K562 (cell line): ENCODE results near the gene CNGA3. TPM values are rescaled to one million over a fixed set of nuclear protein-coding genes. Genes with fewer than 3 reads are reported as not detected.

Experiments
- ATAC-seq: fragments of 200-7000 bp; cut with Tn5 transposase; 3 replicates; pipeline ENCODE4 v1.9.1; 2020; ENCODE audit warnings: moderate library complexity
- BruUV-seq: library from RNA; stranded (reverse); fragments of 400-500 nt; replicated peaks from 2 replicates; lab custom pipeline; 2021; lab: Mats Ljungman, UMichigan
- CTCF ChIA-PET: fragments of 300-600 bp; formaldehyde crosslinking; extraction: SDS; loops from one replicate; lab custom pipeline; 2021; ENCODE audit warnings: low intra/inter-chr PET ratio; lab: Yijun Ruan, JAX
- POLR2A ChIA-PET: fragments of 300-600, 350-650 bp; sonication (Branson Sonifier 250); formaldehyde crosslinking; extraction: SDS; loops from one replicate; lab custom pipeline; 2021; ENCODE audit warnings: antibody characterized with exemption, inconsistent platforms; lab: Yijun Ruan, JAX
- DNase-seq, 4 experiments: peaks; one replicate each; pipeline versions ENCODE4 v3.0.0 to v3.0.0-alpha.2; 2011 to 2018; ENCODE audit warnings: low spot score in 3 of 4, mixed read lengths in 3 of 4; ENCODE audit errors: extremely low read depth in 1 of 4
- FAIRE-seq: peaks from 2 replicates; lab custom pipeline; 2011; peaks lifted over from hg19 to GRCh38; lab: Jason Lieb, UNC
- H2AFZ ChIP-seq: 2 replicates; pipeline ENCODE4 v1.6.0; 2011; ENCODE audit warnings: low read depth, low read length, control low read depth, inconsistent platforms
- H3K27ac ChIP-seq: fragments of 200-600 bp; 3 replicates; pipeline ENCODE4 v1.8.0; 2011; ENCODE audit warnings: low read depth, mild to moderate bottlenecking, control low read depth, inconsistent platforms, low read length, moderate library complexity, mixed read lengths; ENCODE audit errors: extremely low read depth
- H3K27me3 ChIP-seq, 2 experiments: fragments of 300-600 bp in 1 of 2; 2 replicates in 1 of 2; 3 replicates in 1 of 2; pipeline versions ENCODE4 v1.6.0 to v1.8.0; 2011; ENCODE audit warnings: inconsistent platforms in 2 of 2, low read length in 2 of 2, mild to moderate bottlenecking in 1 of 2, mixed read lengths in 1 of 2, moderate library complexity in 1 of 2; ENCODE audit not compliant: control insufficient read depth in 2 of 2, insufficient read depth in 2 of 2
- H3K36me3 ChIP-seq: fragments of 300-600 bp; 3 replicates; pipeline ENCODE4 v1.8.0; 2011; ENCODE audit warnings: mild to moderate bottlenecking, low read length, inconsistent platforms; ENCODE audit not compliant: control insufficient read depth, insufficient read depth
- H3K4me1 ChIP-seq, 2 experiments: fragments of 200-600 bp in 1 of 2; replicated peaks in 1 of 2; 2 replicates in 1 of 2; 3 replicates in 1 of 2; pipeline versions ENCODE4 v1.5.1 to v1.8.0; 2011; ENCODE audit warnings: inconsistent platforms in 2 of 2, low read length in 2 of 2, mild to moderate bottlenecking in 1 of 2, mixed read lengths in 1 of 2, moderate library complexity in 1 of 2; ENCODE audit not compliant: control insufficient read depth in 2 of 2, insufficient read depth in 2 of 2
- H3K4me2 ChIP-seq: 2 replicates; pipeline ENCODE4 v1.6.1; 2011; ENCODE audit warnings: low read length, control low read depth, inconsistent platforms, mixed read lengths; ENCODE audit not compliant: insufficient read depth
- H3K4me3 ChIP-seq: fragments of 200-600 bp; sonication (generic), shearing (Covaris generic); 2 replicates; pipeline ENCODE4 v1.5.1; 2016; ENCODE audit warnings: control low read depth, inconsistent platforms
- H3K79me2 ChIP-seq: fragments of 200-600 bp; 3 replicates; pipeline ENCODE4 v1.8.0; 2011; ENCODE audit warnings: low read length, inconsistent platforms; ENCODE audit not compliant: control insufficient read depth, insufficient read depth
- H3K9ac ChIP-seq, 2 experiments: 2 replicates each; pipeline versions ENCODE4 v1.6.0 to v1.6.1; 2011; ENCODE audit warnings: low read depth in 2 of 2, low read length in 2 of 2, control low read depth in 1 of 2, inconsistent platforms in 1 of 2, mild to moderate bottlenecking in 1 of 2, mixed read lengths in 1 of 2; ENCODE audit not compliant: insufficient read depth in 1 of 2
- H3K9me1 ChIP-seq: one replicate; pipeline ENCODE4 v1.6.0; 2011; ENCODE audit warnings: inconsistent platforms, mild to moderate bottlenecking, low read length, moderate library complexity; ENCODE audit not compliant: control insufficient read depth, insufficient read depth
- H3K9me3 ChIP-seq: replicated peaks from 2 replicates; pipeline ENCODE4 v1.5.1; 2011; ENCODE audit warnings: low read depth, low read length, inconsistent platforms; ENCODE audit not compliant: control insufficient read depth, insufficient read depth
- H4K20me1 ChIP-seq: replicated peaks from 2 replicates; pipeline ENCODE4 v1.6.1; 2011; ENCODE audit warnings: low read length, inconsistent platforms, mixed read lengths; ENCODE audit not compliant: control insufficient read depth, insufficient read depth
- CBFA2T3 ChIP-seq: fragments of 450-650 bp; IDR thresholded peaks from 2 replicates; pipeline ENCODE4 v1.6.1; 2017
- HSF4 ChIP-seq: fragments of 250-450 bp; sonication (Bioruptor Pico); IDR thresholded peaks from 2 replicates; pipeline ENCODE4 v2.1.2; 2022; ENCODE audit warnings: mild to moderate bottlenecking, moderate library complexity, borderline replicate concordance
- MBD2 ChIP-seq: sonication (generic); IDR thresholded peaks from 2 replicates; pipeline ENCODE4 v1.6.1; 2016; ENCODE audit warnings: low read depth, borderline replicate concordance
- NCOA6 ChIP-seq: fragments of 450-650 bp; IDR thresholded peaks from 2 replicates; pipeline ENCODE4 v1.6.1; 2017; ENCODE audit warnings: mild to moderate bottlenecking
- NFE2L1 ChIP-seq: fragments of 450-650 bp; IDR thresholded peaks from 2 replicates; pipeline ENCODE4 v1.6.1; 2016; ENCODE audit warnings: missing genetic modification characterization, low read depth, mild to moderate bottlenecking, missing compliant biosample characterization, moderate library complexity, borderline replicate concordance
- SMAD2 ChIP-seq: fragments of 150-350 bp; IDR thresholded peaks from 2 replicates; pipeline ENCODE4 v1.6.1; 2014; ENCODE audit warnings: low read depth, mild to moderate bottlenecking, low read length
- ZFP36 ChIP-seq: fragments of 150-350 bp; IDR thresholded peaks from 2 replicates; pipeline ENCODE4 v1.6.1; 2018; ENCODE audit warnings: low read length, low read depth; ENCODE audit not compliant: partially characterized antibody
- ZNF444 ChIP-seq: fragments of 250-450 bp; sonication (Bioruptor Pico); IDR thresholded peaks from 2 replicates; pipeline ENCODE4 v1.4.0; 2020; ENCODE audit warnings: mild to moderate bottlenecking, moderate library complexity
- ZNF586 ChIP-seq: fragments of 450-650 bp; formaldehyde crosslinking; conservative IDR thresholded peaks from 2 replicates; pipeline ENCODE4 v1.4.0; 2020; ENCODE audit warnings: mild to moderate bottlenecking, moderate library complexity
- WGBS: fragments of 100-300 bp; shearing (Covaris generic); methylation state at CpG from one replicate; pipeline ENCODE4 v1.1.6; 2016; ENCODE audit warnings: low coverage, mixed read lengths; ENCODE audit not compliant: insufficient coverage; ENCODE audit errors: missing lambda C conversion rate; 5-methylcytosine and 5-hydroxymethylcytosine counted together
- in situ Hi-C: fragments of 300-500 bp; cut with MboI; formaldehyde crosslinking; loops from 4 replicates; pipeline ENCODE4 v1.15.0; 2018; ENCODE audit warnings: inconsistent platforms, mixed read lengths
- intact Hi-C: fragments of 100-400 bp; cut with micrococcal nuclease; formaldehyde crosslinking; loops from 2 replicates; pipeline ENCODE4 v1.14.2; 2022
- polyA plus RNA-seq, 8 experiments: library from polyadenylated mRNA; depleted of rRNA in 4 of 8; stranded (reverse) in 5 of 8; unstranded in 3 of 8; fragments of >200 nt; fragmentation: Nextera tagmentation in 2 of 8; fragmentation: Illumina TruSeq in 1 of 8; extraction: Ambion mirVana in 2 of 8; extraction: Trizol in 1 of 8; gene quantifications; 2 replicates each; pipeline versions ENCODE4 v1.2.1 to v1.2.3, GENCODE V29; 2011 to 2014; ENCODE audit warnings: inconsistent platforms in 1 of 8, missing spikeins in 1 of 8
- total RNA-seq, 7 experiments: library from RNA; depleted of rRNA in 6 of 7; stranded (reverse); fragments of >200 nt in 6 of 7; fragmentation: Illumina TruSeq in 2 of 7; extraction: Trizol in 2 of 7; gene quantifications; 2 replicates each; pipeline versions ENCODE4 v1.2.1 to v1.2.3, GENCODE V29; 2011 to 2021; ENCODE audit warnings: low replicate concordance in 1 of 7
- TF ChIP-seq, protein P1 (sequence below), 2 experiments: fragments of 150-350 bp in 1 of 2; IDR thresholded peaks; 2 replicates each; pipeline ENCODE4 v1.6.1; 2012 to 2016; ENCODE audit warnings: low read depth in 2 of 2, low read length in 2 of 2, mild to moderate bottlenecking in 1 of 2, moderate library complexity in 1 of 2

The CNGA3 gene
- total and polyA plus RNA-seq, 9 of the 15 experiments (the other 6 are each of a cell fraction or from before 2014, with no cell fraction given): not detected

DNA sequence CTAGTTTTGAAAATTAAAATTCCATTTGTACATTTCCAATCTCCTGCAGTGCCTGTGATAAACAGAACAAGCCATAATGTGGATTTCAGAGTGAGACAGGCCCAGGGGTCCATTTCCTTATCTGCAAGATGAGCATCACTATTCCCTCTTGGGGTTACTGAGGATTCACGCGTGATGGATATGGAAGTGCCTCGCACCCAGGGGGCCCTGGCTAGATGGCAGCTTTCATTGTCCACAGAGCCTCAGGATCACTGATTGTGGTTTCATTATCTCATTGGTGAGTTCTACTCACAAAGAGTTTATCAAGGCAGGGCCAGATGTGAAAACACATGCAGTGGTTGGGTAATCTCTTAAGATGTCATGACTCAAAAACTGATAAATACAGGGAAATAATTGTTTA, 11.6 kb downstream of the CNGA3 start:
- FAIRE-seq: no peak
- no TSS peak for BruUV-seq
- no peak for ATAC-seq
- no peaks in the 10 kb centered on the region for H3K36me3 ChIP-seq
- no peaks in the 10 kb centered on the region for H3K4me1 ChIP-seq
- intact Hi-C loops: no loop called here
- WGBS: 0% methylated on average over 3 of the region's 3 CpGs
- no peaks in the 10 kb centered on the region; the same call in 1 of the 2 replicates for H3K9me3 ChIP-seq
- ChIA-PET CTCF (no interaction called here), POLR2A (no interaction called here)
- no peak overlapping the region for H3K4me2 ChIP-seq
- no peak overlapping the region for H2AFZ ChIP-seq
- in situ Hi-C loops: no loop called here
- H3K9ac ChIP-seq: no peak overlapping the region
- H4K20me1 ChIP-seq: no peaks in the 10 kb centered on the region
- H3K27ac ChIP-seq: no peak overlapping the region
- no peak for DNase-seq
- H3K27me3 ChIP-seq: no peaks in the 10 kb centered on the region; a peak in 2 of 5 replicates
- TF ChIP-seq, protein P1, sequence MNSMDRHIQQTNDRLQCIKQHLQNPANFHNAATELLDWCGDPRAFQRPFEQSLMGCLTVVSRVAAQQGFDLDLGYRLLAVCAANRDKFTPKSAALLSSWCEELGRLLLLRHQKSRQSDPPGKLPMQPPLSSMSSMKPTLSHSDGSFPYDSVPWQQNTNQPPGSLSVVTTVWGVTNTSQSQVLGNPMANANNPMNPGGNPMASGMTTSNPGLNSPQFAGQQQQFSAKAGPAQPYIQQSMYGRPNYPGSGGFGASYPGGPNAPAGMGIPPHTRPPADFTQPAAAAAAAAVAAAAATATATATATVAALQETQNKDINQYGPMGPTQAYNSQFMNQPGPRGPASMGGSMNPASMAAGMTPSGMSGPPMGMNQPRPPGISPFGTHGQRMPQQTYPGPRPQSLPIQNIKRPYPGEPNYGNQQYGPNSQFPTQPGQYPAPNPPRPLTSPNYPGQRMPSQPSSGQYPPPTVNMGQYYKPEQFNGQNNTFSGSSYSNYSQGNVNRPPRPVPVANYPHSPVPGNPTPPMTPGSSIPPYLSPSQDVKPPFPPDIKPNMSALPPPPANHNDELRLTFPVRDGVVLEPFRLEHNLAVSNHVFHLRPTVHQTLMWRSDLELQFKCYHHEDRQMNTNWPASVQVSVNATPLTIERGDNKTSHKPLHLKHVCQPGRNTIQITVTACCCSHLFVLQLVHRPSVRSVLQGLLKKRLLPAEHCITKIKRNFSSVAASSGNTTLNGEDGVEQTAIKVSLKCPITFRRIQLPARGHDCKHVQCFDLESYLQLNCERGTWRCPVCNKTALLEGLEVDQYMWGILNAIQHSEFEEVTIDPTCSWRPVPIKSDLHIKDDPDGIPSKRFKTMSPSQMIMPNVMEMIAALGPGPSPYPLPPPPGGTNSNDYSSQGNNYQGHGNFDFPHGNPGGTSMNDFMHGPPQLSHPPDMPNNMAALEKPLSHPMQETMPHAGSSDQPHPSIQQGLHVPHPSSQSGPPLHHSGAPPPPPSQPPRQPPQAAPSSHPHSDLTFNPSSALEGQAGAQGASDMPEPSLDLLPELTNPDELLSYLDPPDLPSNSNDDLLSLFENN (IDR thresholded peaks at IDR 0.05; ENCODE audit: low read depth in 2 of 2, low read length in 2 of 2): no peak
- TF ChIP-seq MBD2: no peak
- TF ChIP-seq CBFA2T3: no peak
- no peak for TF ChIP-seq NCOA6
- no peak for TF ChIP-seq ZFP36
- TF ChIP-seq HSF4 (CRISPR knock-in tag): no peak
- TF ChIP-seq ZNF586 (CRISPR knock-in tag): no peak
- no peak for TF ChIP-seq SMAD2
- TF ChIP-seq ZNF444: no peak
- no peak for TF ChIP-seq NFE2L1 (tag)
- no peak overlapping the region for H3K4me3 ChIP-seq
- no peaks in the 10 kb centered on the region for H3K79me2 ChIP-seq
- no peaks in the 10 kb centered on the region for H3K9me1 ChIP-seq
